HEK293 (cell line): Measurements from ENCODE around the gene AGAP3.

ENCODE experiments used
- BCL11A ChIP-seq: fragments of 450-650 bp; formaldehyde crosslinking; IDR thresholded peaks from 2 replicates; pipeline ENCODE4 v1.5.1; 2016; ENCODE audit warnings: low read depth, missing biosample characterization, missing genetic modification characterization
- GLIS1 ChIP-seq: fragments of 450-650 bp; formaldehyde crosslinking; IDR thresholded peaks from 2 replicates; pipeline ENCODE4 v1.5.1; 2016; ENCODE audit warnings: missing biosample characterization, missing genetic modification characterization
- IKZF3 ChIP-seq: fragments of 450-650 bp; IDR thresholded peaks from 2 replicates; pipeline ENCODE4 v1.5.0; 2018; ENCODE audit warnings: missing biosample characterization, mild to moderate bottlenecking, missing genetic modification characterization, moderate library complexity
- KLF1 ChIP-seq: fragments of 450-650 bp; formaldehyde crosslinking; IDR thresholded peaks from 2 replicates; pipeline ENCODE4 v1.5.1; 2016; ENCODE audit warnings: missing biosample characterization, missing genetic modification characterization
- KLF8 ChIP-seq: fragments of 450-650 bp; formaldehyde crosslinking; IDR thresholded peaks from 2 replicates; pipeline ENCODE4 v1.5.1; 2016; ENCODE audit warnings: missing biosample characterization, missing genetic modification characterization
- SALL2 ChIP-seq: fragments of 450-650 bp; formaldehyde crosslinking; IDR thresholded peaks from 2 replicates; pipeline ENCODE4 v1.5.0; 2017; ENCODE audit warnings: missing biosample characterization, mild to moderate bottlenecking, missing genetic modification characterization, borderline replicate concordance
- YY2 ChIP-seq: fragments of 450-650 bp; formaldehyde crosslinking; IDR thresholded peaks from 2 replicates; pipeline ENCODE4 v1.5.1; 2016; ENCODE audit warnings: missing biosample characterization, missing genetic modification characterization
- ZBTB17 ChIP-seq: fragments of 450-650 bp; formaldehyde crosslinking; IDR thresholded peaks from 2 replicates; pipeline ENCODE4 v1.5.1; 2016; ENCODE audit warnings: missing biosample characterization, missing genetic modification characterization
- ZBTB20 ChIP-seq: fragments of 450-650 bp; formaldehyde crosslinking; IDR thresholded peaks from 2 replicates; pipeline ENCODE4 v1.5.1; 2016; ENCODE audit warnings: missing biosample characterization, missing genetic modification characterization
- ZEB2 ChIP-seq: fragments of 450-650 bp; formaldehyde crosslinking; IDR thresholded peaks from 2 replicates; pipeline ENCODE4 v1.5.1; 2016; ENCODE audit warnings: missing biosample characterization, missing genetic modification characterization
- ZNF155 ChIP-seq: fragments of 450-650 bp; formaldehyde crosslinking; IDR thresholded peaks from 2 replicates; pipeline ENCODE4 v1.5.1; 2016; ENCODE audit warnings: missing biosample characterization, missing genetic modification characterization
- ZNF157 ChIP-seq: fragments of 450-650 bp; formaldehyde crosslinking; IDR thresholded peaks from 2 replicates; pipeline ENCODE4 v1.5.1; 2016; ENCODE audit warnings: missing biosample characterization, missing genetic modification characterization
- ZNF2 ChIP-seq: fragments of 450-650 bp; formaldehyde crosslinking; IDR thresholded peaks from 2 replicates; pipeline ENCODE4 v1.5.1; 2016; ENCODE audit warnings: missing biosample characterization, missing genetic modification characterization
- ZNF394 ChIP-seq: fragments of 450-650 bp; formaldehyde crosslinking; IDR thresholded peaks from 2 replicates; pipeline ENCODE4 v1.5.1; 2016; ENCODE audit warnings: missing biosample characterization, missing genetic modification characterization, mild to moderate bottlenecking, moderate library complexity, borderline replicate concordance
- ZNF548 ChIP-seq: fragments of 450-650 bp; formaldehyde crosslinking; IDR thresholded peaks from 2 replicates; pipeline ENCODE4 v1.5.1; 2016; ENCODE audit warnings: missing biosample characterization, missing genetic modification characterization
- ZNF610 ChIP-seq: fragments of 450-650 bp; formaldehyde crosslinking; IDR thresholded peaks from 2 replicates; pipeline ENCODE4 v1.5.1; 2016; ENCODE audit warnings: missing biosample characterization, missing genetic modification characterization, borderline replicate concordance
- ZNF629 ChIP-seq: fragments of 450-650 bp; formaldehyde crosslinking; IDR thresholded peaks from 2 replicates; pipeline ENCODE4 v1.5.1; 2017; ENCODE audit warnings: missing biosample characterization, missing genetic modification characterization
- ZNF677 ChIP-seq: fragments of 450-650 bp; IDR thresholded peaks from 2 replicates; pipeline ENCODE4 v1.5.0; 2018; ENCODE audit warnings: missing biosample characterization, mild to moderate bottlenecking, missing genetic modification characterization, moderate library complexity
- ZNF76 ChIP-seq: fragments of 450-650 bp; formaldehyde crosslinking; IDR thresholded peaks from 2 replicates; pipeline ENCODE4; 2016; ENCODE audit warnings: low read depth, missing biosample characterization, missing genetic modification characterization, borderline replicate concordance
- ZNF791 ChIP-seq: fragments of 450-650 bp; formaldehyde crosslinking; IDR thresholded peaks from 2 replicates; pipeline ENCODE4 v1.5.1; 2016; ENCODE audit warnings: missing biosample characterization, missing genetic modification characterization
- ZXDB ChIP-seq: fragments of 450-650 bp; formaldehyde crosslinking; IDR thresholded peaks from 2 replicates; pipeline ENCODE4 v1.5.1; 2016; ENCODE audit warnings: missing biosample characterization, missing genetic modification characterization
- TF ChIP-seq, protein P1 (sequence below): IDR thresholded peaks from 2 replicates; pipeline ENCODE4 v1.6.1; 2011; ENCODE audit warnings: mild to moderate bottlenecking, low read depth, low read length, borderline replicate concordance
- TF ChIP-seq, protein P2 (sequence below): fragments of 450-650 bp; formaldehyde crosslinking; IDR thresholded peaks from 2 replicates; pipeline ENCODE4 v1.5.1; 2017; ENCODE audit warnings: missing biosample characterization, missing genetic modification characterization
- TF ChIP-seq, protein P3 (sequence below): fragments of 450-650 bp; formaldehyde crosslinking; IDR thresholded peaks from 2 replicates; pipeline ENCODE4 v1.5.1; 2016; ENCODE audit warnings: missing biosample characterization, missing genetic modification characterization
- TF ChIP-seq, protein P4 (sequence below): fragments of 450-650 bp; formaldehyde crosslinking; IDR thresholded peaks from 2 replicates; pipeline ENCODE4 v1.5.1; 2016; ENCODE audit warnings: missing biosample characterization, missing genetic modification characterization
- TF ChIP-seq, protein P5 (sequence below): fragments of 450-650 bp; formaldehyde crosslinking; IDR thresholded peaks from 2 replicates; pipeline ENCODE4 v1.5.1; 2016; ENCODE audit warnings: missing biosample characterization, missing genetic modification characterization
- TF ChIP-seq, protein P6 (sequence below): fragments of 450-650 bp; formaldehyde crosslinking; IDR thresholded peaks from 2 replicates; pipeline ENCODE4 v1.5.1; 2016; ENCODE audit warnings: missing biosample characterization, missing genetic modification characterization
- TF ChIP-seq, protein P7 (sequence below): fragments of 450-650 bp; formaldehyde crosslinking; optimal IDR thresholded peaks from 2 replicates; pipeline ENCODE3; 2016; ENCODE audit warnings: missing biosample characterization, mild to moderate bottlenecking, missing genetic modification characterization

The AGAP3 gene

DNA sequence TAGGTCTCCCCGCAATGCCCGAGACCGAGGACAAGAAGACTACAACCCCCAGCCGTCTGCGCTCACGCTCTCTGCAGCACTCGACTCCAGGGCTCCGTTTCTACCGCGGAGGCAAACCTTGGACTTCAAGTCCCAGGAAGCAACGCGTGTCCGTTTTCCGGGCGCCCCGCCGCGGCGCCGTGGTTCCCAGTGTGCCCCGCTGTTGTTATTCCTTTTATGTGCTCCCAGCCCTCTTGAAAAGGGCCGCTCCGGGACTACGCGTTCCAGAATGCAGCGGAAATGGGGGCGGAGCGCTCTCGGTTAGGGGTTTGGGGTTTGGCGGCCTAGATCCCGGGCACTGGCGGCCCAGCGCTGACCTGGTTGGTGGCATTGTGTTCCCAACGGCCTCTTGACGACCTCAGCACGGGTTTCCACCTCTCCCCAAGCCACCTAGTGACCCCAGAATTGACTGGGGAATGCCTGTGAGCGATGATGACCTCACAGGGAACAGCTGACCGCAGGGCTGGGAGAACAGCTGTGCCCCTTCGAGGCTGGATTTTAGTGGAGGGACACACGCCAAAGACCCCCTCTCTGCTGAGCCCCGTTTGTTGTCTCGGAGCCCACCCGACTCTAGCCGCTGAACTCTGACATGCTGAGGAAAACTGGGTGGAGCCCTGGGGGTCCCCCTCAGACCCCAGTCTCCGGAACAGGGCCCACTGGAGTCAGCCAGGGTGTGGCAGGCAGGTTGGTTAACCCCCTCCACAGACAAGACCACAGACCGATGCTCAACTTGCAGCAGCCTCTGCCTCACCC, 28.1 kb upstream of the AGAP3 start (continued):
- TF ChIP-seq, protein P1, sequence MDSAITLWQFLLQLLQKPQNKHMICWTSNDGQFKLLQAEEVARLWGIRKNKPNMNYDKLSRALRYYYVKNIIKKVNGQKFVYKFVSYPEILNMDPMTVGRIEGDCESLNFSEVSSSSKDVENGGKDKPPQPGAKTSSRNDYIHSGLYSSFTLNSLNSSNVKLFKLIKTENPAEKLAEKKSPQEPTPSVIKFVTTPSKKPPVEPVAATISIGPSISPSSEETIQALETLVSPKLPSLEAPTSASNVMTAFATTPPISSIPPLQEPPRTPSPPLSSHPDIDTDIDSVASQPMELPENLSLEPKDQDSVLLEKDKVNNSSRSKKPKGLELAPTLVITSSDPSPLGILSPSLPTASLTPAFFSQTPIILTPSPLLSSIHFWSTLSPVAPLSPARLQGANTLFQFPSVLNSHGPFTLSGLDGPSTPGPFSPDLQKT, result peak; percentile 84; the same call in 1 of the 2 replicates
- TF ChIP-seq ZNF76 (tag by site-specific recombination) (peak; percentile 99), ZNF548 (tag by site-specific recombination) (no peak), ZNF629 (tag by site-specific recombination) (peak; percentile 98), ZNF2 (tag by site-specific recombination) (peak; percentile 65; the same call in 1 of the 2 replicates), KLF1 (peak; percentile 34; the same call in 1 of the 2 replicates), ZNF677 (tag by site-specific recombination) (no peak), ZNF394 (tag by site-specific recombination) (peak; percentile 50; the same call in 1 of the 2 replicates), ZNF610 (tag by site-specific recombination) (0 out of 2 replicates have a peak, but pooled peaks have one; percentile 19), KLF8 (tag by site-specific recombination) (peak; percentile 70; the same call in 1 of the 2 replicates), ZBTB17 (tag by site-specific recombination) (peak; percentile 99), ZNF791 (no peak), SALL2 (tag by site-specific recombination) (no peak), ZNF157 (tag by site-specific recombination) (no peak), GLIS1 (peak; percentile 43), ZEB2 (tag by site-specific recombination) (peak; percentile 97), YY2 (tag by site-specific recombination) (0 out of 2 replicates have a peak, but pooled peaks have one; percentile 28), ZXDB (tag by site-specific recombination) (peak; percentile 94), IKZF3 (tag by site-specific recombination) (peak; percentile 99), BCL11A (peak; percentile 77), ZBTB20 (tag by site-specific recombination) (peak; percentile 98), ZNF155 (tag by site-specific recombination) (no peak)
- TF ChIP-seq, protein P2, sequence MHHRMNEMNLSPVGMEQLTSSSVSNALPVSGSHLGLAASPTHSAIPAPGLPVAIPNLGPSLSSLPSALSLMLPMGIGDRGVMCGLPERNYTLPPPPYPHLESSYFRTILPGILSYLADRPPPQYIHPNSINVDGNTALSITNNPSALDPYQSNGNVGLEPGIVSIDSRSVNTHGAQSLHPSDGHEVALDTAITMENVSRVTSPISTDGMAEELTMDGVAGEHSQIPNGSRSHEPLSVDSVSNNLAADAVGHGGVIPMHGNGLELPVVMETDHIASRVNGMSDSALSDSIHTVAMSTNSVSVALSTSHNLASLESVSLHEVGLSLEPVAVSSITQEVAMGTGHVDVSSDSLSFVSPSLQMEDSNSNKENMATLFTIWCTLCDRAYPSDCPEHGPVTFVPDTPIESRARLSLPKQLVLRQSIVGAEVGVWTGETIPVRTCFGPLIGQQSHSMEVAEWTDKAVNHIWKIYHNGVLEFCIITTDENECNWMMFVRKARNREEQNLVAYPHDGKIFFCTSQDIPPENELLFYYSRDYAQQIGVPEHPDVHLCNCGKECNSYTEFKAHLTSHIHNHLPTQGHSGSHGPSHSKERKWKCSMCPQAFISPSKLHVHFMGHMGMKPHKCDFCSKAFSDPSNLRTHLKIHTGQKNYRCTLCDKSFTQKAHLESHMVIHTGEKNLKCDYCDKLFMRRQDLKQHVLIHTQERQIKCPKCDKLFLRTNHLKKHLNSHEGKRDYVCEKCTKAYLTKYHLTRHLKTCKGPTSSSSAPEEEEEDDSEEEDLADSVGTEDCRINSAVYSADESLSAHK (tag by site-specific recombination), result peak; percentile 55; the same call in 1 of the 2 replicates
- TF ChIP-seq, protein P3, sequence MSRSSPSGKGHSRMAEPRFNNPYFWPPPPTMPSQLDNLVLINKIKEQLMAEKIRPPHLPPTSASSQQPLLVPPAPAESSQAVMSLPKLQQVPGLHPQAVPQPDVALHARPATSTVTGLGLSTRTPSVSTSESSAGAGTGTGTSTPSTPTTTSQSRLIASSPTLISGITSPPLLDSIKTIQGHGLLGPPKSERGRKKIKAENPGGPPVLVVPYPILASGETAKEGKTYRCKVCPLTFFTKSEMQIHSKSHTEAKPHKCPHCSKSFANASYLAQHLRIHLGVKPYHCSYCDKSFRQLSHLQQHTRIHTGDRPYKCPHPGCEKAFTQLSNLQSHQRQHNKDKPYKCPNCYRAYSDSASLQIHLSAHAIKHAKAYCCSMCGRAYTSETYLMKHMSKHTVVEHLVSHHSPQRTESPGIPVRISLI (tag by site-specific recombination), result no peak
- TF ChIP-seq, protein P4, sequence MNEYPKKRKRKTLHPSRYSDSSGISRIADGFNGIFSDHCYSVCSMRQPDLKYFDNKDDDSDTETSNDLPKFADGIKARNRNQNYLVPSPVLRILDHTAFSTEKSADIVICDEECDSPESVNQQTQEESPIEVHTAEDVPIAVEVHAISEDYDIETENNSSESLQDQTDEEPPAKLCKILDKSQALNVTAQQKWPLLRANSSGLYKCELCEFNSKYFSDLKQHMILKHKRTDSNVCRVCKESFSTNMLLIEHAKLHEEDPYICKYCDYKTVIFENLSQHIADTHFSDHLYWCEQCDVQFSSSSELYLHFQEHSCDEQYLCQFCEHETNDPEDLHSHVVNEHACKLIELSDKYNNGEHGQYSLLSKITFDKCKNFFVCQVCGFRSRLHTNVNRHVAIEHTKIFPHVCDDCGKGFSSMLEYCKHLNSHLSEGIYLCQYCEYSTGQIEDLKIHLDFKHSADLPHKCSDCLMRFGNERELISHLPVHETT (tag by site-specific recombination), result peak; percentile 50; the same call in 1 of the 2 replicates
- TF ChIP-seq, protein P5, sequence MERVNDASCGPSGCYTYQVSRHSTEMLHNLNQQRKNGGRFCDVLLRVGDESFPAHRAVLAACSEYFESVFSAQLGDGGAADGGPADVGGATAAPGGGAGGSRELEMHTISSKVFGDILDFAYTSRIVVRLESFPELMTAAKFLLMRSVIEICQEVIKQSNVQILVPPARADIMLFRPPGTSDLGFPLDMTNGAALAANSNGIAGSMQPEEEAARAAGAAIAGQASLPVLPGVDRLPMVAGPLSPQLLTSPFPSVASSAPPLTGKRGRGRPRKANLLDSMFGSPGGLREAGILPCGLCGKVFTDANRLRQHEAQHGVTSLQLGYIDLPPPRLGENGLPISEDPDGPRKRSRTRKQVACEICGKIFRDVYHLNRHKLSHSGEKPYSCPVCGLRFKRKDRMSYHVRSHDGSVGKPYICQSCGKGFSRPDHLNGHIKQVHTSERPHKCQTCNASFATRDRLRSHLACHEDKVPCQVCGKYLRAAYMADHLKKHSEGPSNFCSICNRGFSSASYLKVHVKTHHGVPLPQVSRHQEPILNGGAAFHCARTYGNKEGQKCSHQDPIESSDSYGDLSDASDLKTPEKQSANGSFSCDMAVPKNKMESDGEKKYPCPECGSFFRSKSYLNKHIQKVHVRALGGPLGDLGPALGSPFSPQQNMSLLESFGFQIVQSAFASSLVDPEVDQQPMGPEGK (tag by site-specific recombination), result peak; percentile 82
- TF ChIP-seq, protein P6, sequence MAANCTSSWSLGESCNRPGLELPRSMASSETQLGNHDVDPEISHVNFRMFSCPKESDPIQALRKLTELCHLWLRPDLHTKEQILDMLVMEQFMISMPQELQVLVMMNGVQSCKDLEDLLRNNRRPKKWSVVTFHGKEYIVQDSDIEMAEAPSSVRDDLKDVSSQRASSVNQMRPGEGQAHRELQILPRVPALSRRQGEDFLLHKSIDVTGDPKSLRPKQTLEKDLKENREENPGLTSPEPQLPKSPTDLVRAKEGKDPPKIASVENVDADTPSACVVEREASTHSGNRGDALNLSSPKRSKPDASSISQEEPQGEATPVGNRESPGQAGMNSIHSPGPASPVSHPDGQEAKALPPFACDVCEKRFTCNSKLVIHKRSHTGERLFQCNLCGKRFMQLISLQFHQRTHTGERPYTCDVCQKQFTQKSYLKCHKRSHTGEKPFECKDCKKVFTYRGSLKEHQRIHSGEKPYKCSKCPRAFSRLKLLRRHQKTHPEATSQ (tag by site-specific recombination), result peak; percentile 63
- TF ChIP-seq, protein P7, sequence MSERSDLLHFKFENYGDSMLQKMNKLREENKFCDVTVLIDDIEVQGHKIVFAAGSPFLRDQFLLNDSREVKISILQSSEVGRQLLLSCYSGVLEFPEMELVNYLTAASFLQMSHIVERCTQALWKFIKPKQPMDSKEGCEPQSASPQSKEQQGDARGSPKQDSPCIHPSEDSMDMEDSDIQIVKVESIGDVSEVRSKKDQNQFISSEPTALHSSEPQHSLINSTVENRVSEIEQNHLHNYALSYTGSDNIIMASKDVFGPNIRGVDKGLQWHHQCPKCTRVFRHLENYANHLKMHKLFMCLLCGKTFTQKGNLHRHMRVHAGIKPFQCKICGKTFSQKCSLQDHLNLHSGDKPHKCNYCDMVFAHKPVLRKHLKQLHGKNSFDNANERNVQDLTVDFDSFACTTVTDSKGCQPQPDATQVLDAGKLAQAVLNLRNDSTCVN (tag by site-specific recombination), result peak; percentile 75
